NK-92 (cell line): ENCODE data around the gene CCDC200.
"Not testable (repeated sequence)": the region's sequence is repeated elsewhere in the genome, so short reads cannot be mapped to it uniquely, and the experiment has no call there.

ENCODE experiments used
- DNase-seq: peaks from one replicate; lab custom pipeline; 2025; ENCODE audit not compliant: unreplicated experiment; lab: John Stamatoyannopoulos, UW

The CCDC200 gene

GRCh38 chr17:43228020-43228782 lies at the start of gene CCDC200:
CCDC200 (minus strand) TSS chr17:43228623; CDS start chr17:43228554, 69 bp downstream.
- not testable (repeated sequence) for DNase-seq

- DNase-seq = not testable (repeated sequence)
Observed at GRCh38 chr17:43272914-43273313, 44.5 kb upstream of the CCDC200 start.

GRCh38 chr17:43272483-43272882 lies 44.1 kb upstream of the CCDC200 start:
- not testable (repeated sequence) for DNase-seq

GRCh38 chr17:43270552-43271504 lies 42.4 kb upstream of the CCDC200 start:
- DNase-seq = not testable (repeated sequence)

GRCh38 chr17:43246456-43246855 lies 18.0 kb upstream of the CCDC200 start:
- DNase-seq = not testable (repeated sequence)

- not testable (repeated sequence) for DNase-seq
Observed at GRCh38 chr17:43240596-43241352, 12.4 kb upstream of the CCDC200 start.

GRCh38 chr17:43239597-43239996 lies 11.2 kb upstream of the CCDC200 start:
- DNase-seq = not testable (repeated sequence)

GRCh38 chr17:43233877-43234276 lies 5.5 kb upstream of the CCDC200 start, which contains the start of gene RNU2-1:
RNU2-1 (minus strand) TSS chr17:43233977.
- not testable (repeated sequence) for DNase-seq

- DNase-seq = not testable (repeated sequence)
Observed at GRCh38 chr17:43233263-43233662, 4.8 kb upstream of the CCDC200 start.

- not testable (repeated sequence) for DNase-seq
Observed at GRCh38 chr17:43232021-43232699, 3.7 kb upstream of the CCDC200 start.

GRCh38 chr17:43231205-43232020 lies 3.0 kb upstream of the CCDC200 start:
- DNase-seq = not testable (repeated sequence)

- DNase-seq = no peak
Observed at GRCh38 chr17:43226393-43226792, 2.0 kb downstream of the CCDC200 start.

GRCh38 chr17:43224146-43224705 lies 4.2 kb downstream of the CCDC200 start:
- no peak for DNase-seq

- DNase-seq = no peak
Observed at GRCh38 chr17:43220511-43221125, 7.8 kb downstream of the CCDC200 start.

- no peak for DNase-seq
Observed at GRCh38 chr17:43219746-43220380, 8.6 kb downstream of the CCDC200 start.

GRCh38 chr17:43219001-43219400 lies 9.4 kb downstream of the CCDC200 start:
- DNase-seq = no peak

GRCh38 chr17:43217614-43218087 lies 10.8 kb downstream of the CCDC200 start:
- no peak for DNase-seq
